ELF-1 (cell line): ENCODE results near the gene TNFRSF13B.
"Not testable (repeated sequence)": the region's sequence is repeated elsewhere in the genome, so short reads cannot be mapped to it uniquely, and the experiment has no call there.

ENCODE experiments used
- DNase-seq: peaks from one replicate; pipeline ENCODE4 v3.0.0-alpha.2; 2016; ENCODE audit warnings: low read depth, low spot score

Gene TNFRSF13B

GRCh38 chr17:16911141-16911937 is 60.6 kb downstream of the TNFRSF13B start:
- no peak for DNase-seq

GRCh38 chr17:16910341-16910740 is 61.6 kb downstream of the TNFRSF13B start:
- no peak for DNase-seq

DNA sequence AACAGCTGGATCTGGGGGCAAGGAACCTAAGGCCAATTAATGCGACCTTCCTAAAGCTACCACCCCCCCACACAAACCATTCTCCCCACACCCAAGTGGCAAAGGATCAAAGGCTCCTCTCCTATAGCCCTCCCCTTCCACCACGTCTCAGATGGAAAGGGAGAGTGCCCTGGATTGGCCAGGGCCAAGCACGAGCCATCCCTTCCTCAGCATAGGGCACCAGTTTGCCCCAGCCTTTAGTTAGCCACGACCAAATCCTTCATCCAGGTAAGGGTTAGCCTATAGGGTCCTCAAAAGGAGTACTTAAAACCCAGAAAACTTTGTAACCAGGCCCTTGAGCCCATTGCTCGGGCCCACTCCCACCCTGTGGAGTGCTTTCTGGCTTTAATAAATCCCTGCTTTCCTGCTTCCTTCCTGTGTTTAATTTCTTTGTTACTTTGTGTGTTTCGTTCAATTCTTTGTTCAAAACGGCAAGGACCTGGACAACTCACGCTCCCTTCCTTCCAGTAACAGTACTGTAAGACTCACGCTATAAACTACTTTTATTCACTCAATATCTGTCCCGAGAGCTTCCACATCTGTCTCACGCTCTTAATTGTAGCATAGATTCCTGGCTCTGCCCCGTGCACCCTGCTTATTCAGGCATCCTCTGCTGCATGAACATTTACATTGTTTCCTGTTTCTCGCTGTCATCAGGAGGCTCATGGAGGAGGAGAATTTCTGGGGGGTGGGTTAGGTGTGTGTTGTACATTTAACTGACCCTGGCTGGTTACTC is 62.3 kb downstream of the TNFRSF13B start:
- no peak for DNase-seq

DNA sequence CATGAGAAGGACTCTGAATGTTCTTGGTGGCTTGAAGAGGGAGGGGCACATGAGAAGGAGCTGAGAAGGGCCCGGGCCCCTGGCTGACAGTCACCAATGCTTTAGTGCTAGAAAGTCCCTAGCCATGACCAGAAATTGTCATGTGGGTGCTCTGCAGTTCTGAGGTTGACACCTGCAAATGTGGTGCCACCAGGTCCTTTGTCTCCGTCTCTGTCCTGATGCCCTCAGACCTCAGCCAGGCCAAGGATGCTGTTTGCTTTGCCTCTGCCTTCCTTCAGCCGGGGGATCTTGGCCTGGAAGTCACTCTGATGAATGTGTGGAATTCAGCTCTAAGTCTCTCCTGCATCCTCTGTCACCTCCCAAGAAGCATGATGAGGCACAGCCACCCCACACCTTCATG is 63.6 kb downstream of the TNFRSF13B start:
- no peak for DNase-seq

DNA sequence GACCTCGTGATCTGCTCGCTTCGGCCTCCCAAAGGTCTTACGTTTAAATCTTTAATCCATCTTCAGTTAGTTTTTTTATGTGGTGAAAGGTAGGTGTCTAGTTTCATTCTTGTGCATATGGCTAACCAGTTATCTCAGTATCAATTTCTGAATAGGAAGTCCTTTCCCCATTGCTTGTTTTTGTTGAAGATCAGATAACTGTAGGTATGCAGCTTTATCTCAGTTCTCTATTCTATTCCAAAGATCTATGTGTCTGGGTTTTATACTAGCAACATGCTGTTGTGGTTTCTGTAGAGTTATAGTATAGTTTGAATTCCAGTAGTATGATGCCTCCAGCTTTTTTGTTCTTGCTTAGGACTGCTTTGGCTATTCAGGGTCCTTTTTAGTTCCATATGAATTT is 65.2 kb downstream of the TNFRSF13B start:
- no peak for DNase-seq

DNA sequence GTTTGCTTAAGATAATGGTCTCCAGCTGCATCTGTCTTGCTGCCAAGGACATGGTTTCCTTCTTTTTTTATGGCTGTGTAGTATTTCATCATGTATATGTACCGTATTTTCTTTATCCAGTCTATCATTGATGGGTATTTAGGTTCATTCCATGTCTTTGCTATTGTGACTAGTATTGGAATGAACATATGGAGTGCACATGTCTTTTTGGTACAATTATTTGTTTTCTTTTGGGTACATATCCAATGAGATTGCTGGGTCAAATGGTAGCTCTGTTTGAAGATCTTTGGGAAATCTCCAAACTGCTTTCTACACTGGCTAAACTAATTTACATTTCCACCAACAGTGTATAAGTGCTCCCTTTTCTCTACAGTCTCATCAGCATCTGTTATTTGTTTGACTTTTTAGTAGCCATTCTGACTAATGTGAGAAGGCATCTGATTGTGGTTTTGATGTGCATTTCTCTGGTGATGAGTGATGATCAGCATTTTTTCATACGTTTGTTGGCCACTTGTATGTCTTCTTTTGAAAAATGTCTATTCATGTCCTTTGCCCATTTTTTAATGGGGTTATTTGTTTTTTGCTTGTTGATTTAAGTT is 66.2 kb downstream of the TNFRSF13B start:
- no peak for DNase-seq

DNA sequence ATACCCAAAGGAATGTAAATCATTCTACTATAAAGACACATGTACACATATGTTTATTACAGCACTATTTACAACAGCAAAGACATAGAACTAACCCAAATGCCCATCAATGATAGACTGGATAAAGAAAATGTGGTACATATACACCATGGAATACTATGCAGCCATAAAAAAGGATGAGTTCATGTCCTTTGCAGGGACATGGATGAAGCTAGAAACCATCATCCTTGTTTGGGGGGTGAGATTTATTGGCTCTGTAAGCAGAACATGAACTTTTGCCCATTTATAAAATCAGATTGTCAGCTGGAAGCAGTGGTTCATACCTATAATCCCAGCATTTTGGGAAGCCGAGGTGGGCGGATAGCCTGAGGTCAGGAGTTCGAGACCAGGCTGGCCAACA is 68.8 kb downstream of the TNFRSF13B start:
- DNase-seq: not testable (repeated sequence)

DNA sequence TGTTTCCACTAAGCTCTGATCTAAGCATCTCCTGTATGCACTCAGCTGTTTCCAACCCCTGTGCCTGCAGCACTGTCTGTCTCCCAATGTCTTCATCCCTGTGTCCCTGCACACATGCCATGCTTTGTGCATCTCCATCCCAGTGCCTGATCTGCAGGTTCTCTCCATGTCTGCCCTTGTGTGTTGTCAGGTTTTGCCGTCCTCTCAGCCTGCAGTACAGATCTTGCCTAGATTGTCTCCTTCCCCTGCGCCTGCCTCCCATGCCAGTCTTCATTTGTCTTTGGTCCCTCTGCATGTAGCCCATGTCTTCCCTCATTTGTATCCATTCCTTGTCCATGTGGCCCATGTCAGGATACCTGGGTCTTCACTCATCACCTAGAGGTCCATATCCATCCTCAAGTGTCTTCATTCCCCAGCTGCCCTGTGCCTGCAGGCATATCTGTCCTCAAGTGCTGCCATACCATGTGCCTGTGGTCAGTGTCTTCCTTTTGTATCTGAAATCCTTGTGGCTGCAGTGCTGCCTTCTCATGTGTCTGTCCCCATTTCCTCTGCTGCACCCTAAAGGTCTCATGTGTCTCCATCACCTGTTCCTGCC is 71.5 kb downstream of the TNFRSF13B start:
- no peak for DNase-seq

DNA sequence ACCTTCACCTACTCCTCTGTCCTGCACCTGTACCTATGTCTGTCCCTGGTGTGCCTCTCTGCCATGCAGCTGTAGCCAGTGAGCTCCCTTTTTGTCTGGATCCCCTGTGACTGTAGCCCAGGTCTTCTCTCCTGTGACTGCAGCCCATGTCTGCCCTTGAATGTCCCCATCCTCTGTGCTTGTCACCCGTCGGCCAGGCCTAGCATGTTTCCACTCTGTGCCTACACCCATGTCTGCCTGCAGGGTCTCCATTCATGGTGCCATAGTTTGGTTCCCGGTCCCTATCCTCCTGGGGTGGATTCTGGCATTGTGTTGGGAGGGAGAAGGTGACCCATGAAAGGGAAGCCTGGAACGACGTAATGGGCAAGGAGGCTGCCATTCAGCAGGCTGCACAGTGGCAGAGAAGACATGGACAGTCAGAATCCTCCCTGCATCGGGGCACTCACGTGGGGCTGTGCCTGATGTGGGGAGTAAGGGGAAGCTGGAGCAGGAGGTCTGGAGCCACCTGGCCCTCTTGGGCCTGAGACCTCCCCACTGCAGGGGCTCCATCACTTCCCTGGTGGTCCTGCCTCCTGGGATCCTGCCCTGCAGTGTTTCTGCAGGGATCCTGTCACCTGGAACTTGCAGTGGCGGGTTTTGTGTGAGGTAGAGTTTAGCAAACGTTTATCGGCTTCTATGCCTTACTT is 74.6 kb downstream of the TNFRSF13B start:
- not testable (repeated sequence) for DNase-seq

- DNase-seq: not testable (repeated sequence)
Observed at GRCh38 chr17:16896235-16896634, 75.7 kb downstream of the TNFRSF13B start.

GRCh38 chr17:16893527-16893926 is 78.4 kb downstream of the TNFRSF13B start:
- DNase-seq: not testable (repeated sequence)

GRCh38 chr17:16892876-16893454 is 79.0 kb downstream of the TNFRSF13B start:
- not testable (repeated sequence) for DNase-seq

DNA sequence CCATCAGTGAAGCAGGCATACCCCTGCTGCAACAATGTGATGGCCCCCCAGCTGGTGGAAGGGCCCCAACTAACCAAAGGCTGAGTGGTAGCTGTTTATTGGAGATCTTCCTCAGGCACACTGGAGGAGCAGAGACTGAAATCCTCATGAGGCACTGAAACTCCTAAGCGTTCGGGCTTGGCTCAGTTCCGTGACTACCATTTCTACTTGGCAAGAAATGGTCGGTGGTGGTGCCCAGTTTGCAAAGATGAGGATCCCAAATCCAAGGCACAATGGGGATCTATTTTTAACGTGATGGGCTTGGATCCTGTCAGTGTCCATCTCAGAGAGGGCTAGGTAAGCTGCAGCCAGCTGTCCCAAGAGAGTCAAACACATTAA is 82.8 kb downstream of the TNFRSF13B start:
- no peak for DNase-seq
